ENCODE results near the gene SLC1A2.

Gene SLC1A2

DNA sequence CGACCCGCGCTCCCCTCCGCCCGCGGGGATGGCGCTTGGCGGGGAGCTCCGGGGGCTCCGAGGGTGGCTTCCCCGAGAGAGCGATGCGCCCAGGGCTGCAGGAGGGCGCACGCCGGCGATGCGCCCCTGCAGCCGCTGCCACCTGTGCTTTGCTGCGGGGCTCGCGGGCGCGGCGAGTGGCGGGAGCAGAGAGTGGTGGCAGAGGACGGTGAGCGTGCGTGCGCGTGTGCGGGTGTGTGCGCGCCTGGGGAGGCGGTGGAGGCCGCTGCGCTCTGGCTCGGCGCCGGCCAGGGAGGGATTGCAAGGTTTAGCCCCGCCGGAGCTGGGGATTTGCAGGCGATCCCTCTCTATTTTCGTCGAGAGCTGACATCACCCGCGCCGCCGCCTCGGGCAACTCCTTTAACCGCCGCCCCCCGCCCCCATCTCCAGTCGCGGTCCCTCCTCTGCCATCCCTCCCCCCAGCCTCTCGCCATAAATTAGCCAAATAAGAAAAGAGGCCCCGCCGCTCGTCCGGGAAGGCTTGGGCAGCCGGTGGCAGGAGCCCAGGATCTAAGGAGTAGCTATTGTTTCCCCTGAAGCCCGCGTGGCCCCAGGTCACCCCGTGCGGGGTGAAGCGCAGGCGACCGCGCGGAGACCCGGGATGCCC lies at the start of gene SLC1A2:
SLC1A2 (minus strand) TSS at position 375 of the 646 bp plus-strand sequence. CDS start 592 bp downstream, outside the sequence.
- peak; percentile 3 for DNase-seq

DNA sequence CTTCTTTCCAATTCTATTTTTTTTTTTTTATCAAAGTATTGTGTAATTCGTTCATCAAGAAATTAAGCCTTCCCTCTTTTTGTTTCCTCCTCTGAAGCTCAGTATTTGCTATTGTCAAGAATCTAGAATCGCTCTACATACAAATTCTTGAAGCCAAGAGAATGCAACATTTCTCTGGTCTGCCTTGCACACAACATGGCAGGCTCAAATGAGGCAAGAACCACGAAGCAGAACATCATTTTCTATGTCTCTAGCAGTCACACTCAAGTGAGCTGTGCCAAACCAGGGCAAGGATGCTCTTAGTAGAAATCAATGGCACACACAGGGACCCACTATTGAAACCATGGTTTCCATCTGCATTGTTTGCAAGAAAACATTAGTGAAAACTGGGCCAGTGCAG lies 46.7 kb upstream of the SLC1A2 start:
- no peak for DNase-seq
- in situ Hi-C loops (cut with HindIII; ENCODE audit: low pct_ligation_motif_present, low pct_unique_long_range_greater_than_20kb, low sequenced_read_pairs) = no loop called here

More for the DNA sequence above, at the start of gene SLC1A2:
- in situ Hi-C loops (cut with HindIII; ENCODE audit: low pct_ligation_motif_present, low pct_unique_long_range_greater_than_20kb, low sequenced_read_pairs) = no loop called here

DNA sequence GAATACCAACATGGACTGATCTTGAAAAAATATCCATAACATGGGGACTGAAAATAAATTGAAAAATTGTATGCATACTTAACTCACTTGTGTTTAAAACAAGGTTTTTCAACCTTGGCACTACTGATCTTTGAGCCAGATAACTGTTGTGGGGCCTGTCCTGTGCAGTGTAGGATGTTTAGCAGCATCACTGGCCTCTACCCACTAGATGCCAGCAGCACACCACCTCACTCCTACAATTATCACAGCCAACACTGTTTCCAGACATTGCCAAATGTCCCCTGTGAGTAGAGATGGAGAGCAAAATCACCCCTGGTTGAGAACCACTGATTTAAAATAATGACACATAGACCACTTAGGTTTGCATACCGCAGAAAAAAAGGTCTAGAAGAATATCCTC lies 45.0 kb upstream of the SLC1A2 start:
- in situ Hi-C loops (cut with HindIII; ENCODE audit: low pct_ligation_motif_present, low pct_unique_long_range_greater_than_20kb, low sequenced_read_pairs) = no loop called here
- DNase-seq = no peak

DNA sequence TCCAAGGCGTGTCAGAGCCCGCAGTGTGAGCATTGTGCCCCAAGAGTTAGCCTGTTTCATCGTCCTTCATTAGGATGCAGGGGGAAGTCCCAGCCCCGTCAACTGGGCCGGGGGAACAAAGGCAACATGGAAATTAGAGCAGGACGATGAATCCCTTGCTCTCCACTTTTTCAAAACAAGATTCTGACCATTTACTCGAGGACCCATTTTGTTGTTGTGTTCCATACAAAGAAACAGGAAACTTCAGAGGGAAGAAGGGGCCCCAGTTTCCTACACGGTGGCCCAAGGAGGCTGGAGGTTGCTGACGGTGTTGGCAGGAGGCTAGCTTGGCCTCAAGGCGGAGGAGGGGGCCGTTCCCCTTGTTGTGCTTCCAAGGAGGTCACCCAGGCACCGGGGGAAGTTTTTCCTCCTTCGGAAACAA lies 44.0 kb upstream of the SLC1A2 start:
- DNase-seq = no peak

GRCh38 chr11:35461917-35462538 lies 42.7 kb upstream of the SLC1A2 start:
- in situ Hi-C loops (cut with HindIII; ENCODE audit: low pct_ligation_motif_present, low pct_unique_long_range_greater_than_20kb, low sequenced_read_pairs) = no loop called here
- DNase-seq = no peak

More for the DNA sequence above, 44.0 kb upstream of the SLC1A2 start:
- in situ Hi-C loops (cut with HindIII; ENCODE audit: low pct_ligation_motif_present, low pct_unique_long_range_greater_than_20kb, low sequenced_read_pairs) = no loop called here

GRCh38 chr11:35459489-35459888 lies 40.1 kb upstream of the SLC1A2 start:
- in situ Hi-C loops (cut with HindIII; ENCODE audit: low pct_ligation_motif_present, low pct_unique_long_range_greater_than_20kb, low sequenced_read_pairs) = no loop called here

DNA sequence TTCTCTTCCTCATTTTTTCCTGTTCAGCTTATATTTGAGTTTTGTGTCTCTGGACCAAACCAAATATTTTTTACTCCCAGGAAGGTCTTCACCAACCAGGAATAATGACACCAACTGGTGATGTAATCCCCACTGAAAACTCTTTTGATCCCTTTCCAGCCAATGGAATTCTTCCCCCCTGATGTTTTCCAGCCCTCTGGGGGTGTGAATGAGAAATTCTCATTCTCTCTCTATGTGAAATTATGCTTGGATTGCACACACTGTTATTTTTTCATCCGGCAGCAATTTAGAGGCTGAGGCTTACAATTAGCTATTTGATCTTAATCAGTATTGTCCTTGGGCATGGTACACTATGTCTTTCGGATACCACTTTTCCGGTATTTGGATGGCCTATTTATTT lies 39.5 kb upstream of the SLC1A2 start:
- no peak for DNase-seq
- in situ Hi-C loops (cut with HindIII; ENCODE audit: low pct_ligation_motif_present, low pct_unique_long_range_greater_than_20kb, low sequenced_read_pairs) = no loop called here

More at GRCh38 chr11:35459489-35459888, 40.1 kb upstream of the SLC1A2 start:
- DNase-seq = no peak

GRCh38 chr11:35454362-35454761 lies 35.0 kb upstream of the SLC1A2 start:
- DNase-seq = no peak
- in situ Hi-C loops (cut with HindIII; ENCODE audit: low pct_ligation_motif_present, low pct_unique_long_range_greater_than_20kb, low sequenced_read_pairs) = no loop called here

GRCh38 chr11:35436581-35437250 lies 17.4 kb upstream of the SLC1A2 start:
- in situ Hi-C loops (cut with HindIII; ENCODE audit: low pct_ligation_motif_present, low pct_unique_long_range_greater_than_20kb, low sequenced_read_pairs) = no loop called here
- no peak for DNase-seq

DNA sequence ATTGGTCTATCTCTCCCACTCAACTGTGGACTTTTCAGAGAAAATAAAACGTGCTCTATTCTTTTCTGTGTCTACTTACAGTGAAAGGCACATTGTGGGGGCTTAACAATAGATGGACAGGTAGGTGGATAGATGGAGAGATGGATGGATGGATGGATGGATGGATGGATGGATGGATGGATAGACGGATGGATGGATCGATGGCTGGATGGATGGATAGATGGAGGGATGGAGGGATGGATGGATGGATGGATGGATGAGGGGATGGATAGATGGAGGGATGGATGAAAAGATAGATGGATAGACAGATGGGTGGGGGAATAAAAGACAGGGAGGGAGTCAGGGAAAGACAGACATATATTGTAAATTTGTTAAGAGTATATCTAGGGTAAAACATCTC lies 14.2 kb upstream of the SLC1A2 start:
- no peak for DNase-seq
- in situ Hi-C loops (cut with HindIII; ENCODE audit: low pct_ligation_motif_present, low pct_unique_long_range_greater_than_20kb, low sequenced_read_pairs) = no loop called here

DNA sequence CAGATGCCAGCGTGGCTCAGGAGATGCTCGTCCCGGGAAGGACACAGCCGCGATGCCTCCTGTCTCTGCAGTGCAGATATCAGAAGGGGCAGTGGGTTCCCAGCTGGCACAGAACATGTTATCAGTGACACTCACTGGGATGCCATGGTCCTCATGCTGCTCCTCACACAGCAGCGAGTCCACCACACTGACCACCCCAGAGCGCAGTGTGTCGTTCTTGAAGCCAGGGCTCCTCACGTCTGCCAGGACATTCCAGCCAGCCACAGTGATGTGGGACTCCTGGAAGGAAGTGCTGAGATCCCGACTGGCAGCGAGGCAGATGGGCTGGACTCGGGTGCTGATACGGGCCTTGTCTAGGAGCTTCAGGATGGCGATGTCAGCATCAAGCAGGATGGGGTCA lies 13.1 kb upstream of the SLC1A2 start:
- in situ Hi-C loops (cut with HindIII; ENCODE audit: low pct_ligation_motif_present, low pct_unique_long_range_greater_than_20kb, low sequenced_read_pairs) = no loop called here
- DNase-seq = no peak

GRCh38 chr11:35427071-35427470 lies 7.7 kb upstream of the SLC1A2 start:
- no peak for DNase-seq
- in situ Hi-C loops (cut with HindIII; ENCODE audit: low pct_ligation_motif_present, low pct_unique_long_range_greater_than_20kb, low sequenced_read_pairs) = no loop called here

GRCh38 chr11:35426351-35426750 lies 7.0 kb upstream of the SLC1A2 start:
- no peak for DNase-seq
- in situ Hi-C loops (cut with HindIII; ENCODE audit: low pct_ligation_motif_present, low pct_unique_long_range_greater_than_20kb, low sequenced_read_pairs) = no loop called here

DNA sequence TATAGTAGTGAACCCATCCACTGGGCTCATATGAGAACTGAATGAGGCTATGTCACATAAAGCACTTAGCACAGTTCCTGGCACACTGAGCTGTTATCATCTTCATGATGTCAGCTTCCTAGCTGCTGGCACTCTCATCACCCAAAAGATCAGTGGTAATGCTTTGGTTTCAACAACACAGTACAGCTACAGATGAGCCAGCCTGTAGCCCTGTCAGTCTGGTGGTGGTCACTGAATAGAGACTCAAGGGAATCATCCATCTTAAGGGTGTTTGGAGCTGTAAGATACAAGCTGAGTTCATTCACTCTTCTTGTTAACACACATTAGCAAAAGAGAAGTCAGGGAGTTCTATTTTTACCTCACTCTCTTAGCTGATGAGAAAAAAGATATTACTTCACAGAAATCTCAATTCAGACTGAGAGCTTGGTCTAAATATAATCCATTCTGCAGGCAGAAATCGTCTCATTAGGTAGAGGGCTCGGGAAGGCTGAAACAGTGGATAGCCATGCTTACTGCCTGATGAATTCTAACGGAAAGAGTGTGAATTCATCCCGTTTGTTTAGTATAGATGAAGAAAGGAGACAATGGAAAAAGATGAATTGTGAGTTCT lies 6.3 kb upstream of the SLC1A2 start:
- in situ Hi-C loops (cut with HindIII; ENCODE audit: low pct_ligation_motif_present, low pct_unique_long_range_greater_than_20kb, low sequenced_read_pairs) = no loop called here
- no peak for DNase-seq

DNA sequence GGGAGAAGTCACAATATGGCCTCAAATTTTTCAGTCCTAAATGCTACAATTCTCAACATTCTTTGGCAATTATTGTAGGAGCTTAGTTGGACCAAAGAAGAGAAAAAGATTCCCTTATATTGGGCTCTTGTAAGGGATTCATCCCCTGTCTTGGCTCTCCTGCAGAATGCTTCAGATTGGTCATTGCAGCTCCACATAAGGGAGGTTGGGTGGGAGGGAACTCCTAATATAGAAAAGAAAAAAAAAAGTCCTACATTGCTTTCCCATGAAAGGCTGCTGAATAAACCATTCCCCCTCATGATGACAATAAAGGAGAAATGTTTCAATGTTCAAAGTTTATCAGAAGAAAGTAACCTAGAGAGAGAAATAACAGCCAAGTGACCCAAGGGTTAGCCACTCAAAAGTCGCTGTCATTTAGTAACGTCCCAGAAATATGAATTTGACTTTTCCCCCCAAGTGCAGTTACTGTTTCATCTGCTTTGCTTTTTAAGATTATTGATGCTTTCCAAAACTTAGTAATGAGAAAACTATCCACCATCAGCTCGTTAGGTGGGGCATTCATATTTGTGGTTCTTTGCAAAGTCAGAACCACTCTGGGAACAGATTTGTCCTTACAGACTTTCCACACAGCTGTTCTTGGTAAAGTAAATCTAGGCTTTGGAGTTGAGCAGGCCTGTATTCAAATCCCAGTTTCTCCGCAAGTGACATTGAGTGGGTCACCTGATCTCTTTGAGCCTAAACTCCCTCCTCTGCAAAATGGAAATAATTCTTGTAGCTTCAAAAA lies 5.0 kb upstream of the SLC1A2 start:
- in situ Hi-C loops (cut with HindIII; ENCODE audit: low pct_ligation_motif_present, low pct_unique_long_range_greater_than_20kb, low sequenced_read_pairs) = no loop called here
- no peak for DNase-seq

GRCh38 chr11:35420371-35420770 lies 1.0 kb upstream of the SLC1A2 start:
- in situ Hi-C loops (cut with HindIII; ENCODE audit: low pct_ligation_motif_present, low pct_unique_long_range_greater_than_20kb, low sequenced_read_pairs) = no loop called here
- no peak for DNase-seq

DNA sequence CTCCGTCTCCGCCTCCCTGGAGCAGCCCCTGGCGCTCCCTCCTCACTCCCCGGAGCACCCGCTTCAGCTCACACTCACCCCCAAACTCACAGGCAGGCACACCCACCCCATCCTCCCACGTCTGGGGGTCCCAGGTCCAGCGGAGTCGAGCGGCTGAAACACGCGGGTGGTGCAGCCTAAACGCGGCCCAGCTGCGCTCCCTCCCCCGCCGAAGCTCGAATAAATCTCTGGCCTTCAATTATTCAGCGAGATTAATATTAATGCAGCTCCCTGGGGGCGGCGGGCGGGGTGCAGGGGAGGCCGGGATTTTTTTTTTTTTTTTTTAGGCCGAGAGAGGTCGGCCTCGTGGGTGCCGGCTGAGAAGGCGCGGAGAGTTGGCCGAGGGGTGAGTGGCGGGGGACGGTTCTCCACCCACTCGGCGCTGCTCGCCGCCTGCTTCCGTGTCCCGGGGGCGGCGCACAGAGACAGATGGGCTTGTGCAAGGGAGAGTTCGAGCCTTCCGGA lies 524 bp upstream of the SLC1A2 start:
- no peak for DNase-seq
- in situ Hi-C loops (cut with HindIII; ENCODE audit: low pct_ligation_motif_present, low pct_unique_long_range_greater_than_20kb, low sequenced_read_pairs) = no loop called here

DNA sequence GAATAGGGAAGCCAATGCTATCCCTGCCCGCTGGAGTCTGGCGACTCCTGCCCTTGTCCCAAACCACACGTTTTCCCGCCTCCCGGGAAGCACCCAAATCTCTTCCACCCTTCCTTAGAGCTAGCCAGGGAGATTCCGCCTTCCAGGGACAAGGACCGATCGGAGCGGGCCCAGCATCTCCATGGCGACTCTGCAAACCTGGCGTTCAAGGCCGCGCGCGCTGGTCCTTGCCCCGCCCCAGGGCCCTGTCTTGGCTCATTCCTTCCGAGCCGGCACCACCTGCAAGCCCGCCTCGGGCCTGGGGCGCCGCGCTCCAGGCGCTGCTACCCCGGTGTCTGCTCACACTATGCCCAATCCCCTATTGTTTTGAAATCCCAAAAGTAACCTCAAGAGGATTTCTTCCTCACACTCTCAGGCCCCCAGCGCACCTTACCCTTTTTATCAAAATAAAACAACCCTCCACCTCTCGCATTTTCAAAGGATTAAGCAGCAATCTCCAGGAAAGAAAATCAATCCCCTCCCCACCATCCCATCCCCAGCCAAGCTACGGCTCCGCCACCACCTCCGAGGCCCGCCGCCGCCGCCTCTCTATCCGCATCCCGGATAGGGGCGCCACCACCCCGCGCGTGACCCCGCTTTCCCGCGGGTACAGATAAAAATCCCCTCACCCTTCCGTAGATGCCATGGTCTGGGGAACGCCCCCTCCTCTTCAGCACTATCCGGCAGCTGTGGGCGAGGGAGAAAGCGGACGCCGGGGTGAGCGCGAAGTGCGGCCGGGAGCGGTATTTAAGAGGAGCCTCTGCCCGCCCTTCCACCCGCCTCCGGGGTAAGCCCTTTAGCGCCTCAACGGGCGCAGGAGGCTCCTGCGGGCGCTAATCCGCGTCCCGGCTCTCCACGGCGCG lies 825 bp downstream of the SLC1A2 start:
- in situ Hi-C loops (cut with HindIII; ENCODE audit: low pct_ligation_motif_present, low pct_unique_long_range_greater_than_20kb, low sequenced_read_pairs) = no loop called here

More for the DNA sequence above, 825 bp downstream of the SLC1A2 start:
- DNase-seq = no peak

All from ACHN (cell line).